GM18519 (cell line): ENCODE measurements around the gene LINGO1.

ENCODE experiments used
- ATAC-seq: cut with Tn5 transposase; IDR thresholded peaks from one replicate; pipeline ENCODE4 v1.9.1; 2021; ENCODE audit warnings: mild to moderate bottlenecking, moderate library complexity; ENCODE audit not compliant: unreplicated experiment, low FRiP score

Gene LINGO1

GRCh38 chr15:77619883-77620282 lies 12.8 kb downstream of the LINGO1 start:
- ATAC-seq = no peak

GRCh38 chr15:77617476-77618230 lies 15.1 kb downstream of the LINGO1 start:
- ATAC-seq = no peak

- ATAC-seq = no peak
These were observed 16.6 kb downstream of the LINGO1 start for GRCh38 chr15:77616072-77616471.

- no peak for ATAC-seq
These were observed 17.2 kb downstream of the LINGO1 start for GRCh38 chr15:77615472-77615871.

GRCh38 chr15:77614251-77614806 lies 18.4 kb downstream of the LINGO1 start:
- ATAC-seq = no peak

- no peak for ATAC-seq
These were observed 18.9 kb downstream of the LINGO1 start for GRCh38 chr15:77613814-77614213.

GRCh38 chr15:77612958-77613601 lies 19.6 kb downstream of the LINGO1 start:
- ATAC-seq = no peak

- no peak for ATAC-seq
These were observed 20.9 kb downstream of the LINGO1 start for GRCh38 chr15:77611767-77612166.

- ATAC-seq = no peak
These were observed 22.0 kb downstream of the LINGO1 start for GRCh38 chr15:77610731-77611130.

- no peak for ATAC-seq
These were observed 23.2 kb downstream of the LINGO1 start for GRCh38 chr15:77609558-77609957.

GRCh38 chr15:77608774-77609173 lies 23.9 kb downstream of the LINGO1 start:
- ATAC-seq = no peak

GRCh38 chr15:77607894-77608261 lies 24.8 kb downstream of the LINGO1 start:
- ATAC-seq = no peak

GRCh38 chr15:77607111-77607893 lies 25.4 kb downstream of the LINGO1 start:
- no peak for ATAC-seq

GRCh38 chr15:77606142-77607034 lies 26.3 kb downstream of the LINGO1 start:
- ATAC-seq = no peak

GRCh38 chr15:77605547-77605946 lies 27.2 kb downstream of the LINGO1 start:
- ATAC-seq = no peak

- no peak for ATAC-seq
These were observed 27.7 kb downstream of the LINGO1 start for GRCh38 chr15:77604973-77605372.

GRCh38 chr15:77603611-77604336 lies 28.9 kb downstream of the LINGO1 start:
- no peak for ATAC-seq

GRCh38 chr15:77602800-77603199 lies 29.9 kb downstream of the LINGO1 start:
- no peak for ATAC-seq

GRCh38 chr15:77599899-77600298 lies 32.8 kb downstream of the LINGO1 start:
- no peak for ATAC-seq
